ENCODE results near the gene TCHHL1.

TCHHL1 gene

DNA sequence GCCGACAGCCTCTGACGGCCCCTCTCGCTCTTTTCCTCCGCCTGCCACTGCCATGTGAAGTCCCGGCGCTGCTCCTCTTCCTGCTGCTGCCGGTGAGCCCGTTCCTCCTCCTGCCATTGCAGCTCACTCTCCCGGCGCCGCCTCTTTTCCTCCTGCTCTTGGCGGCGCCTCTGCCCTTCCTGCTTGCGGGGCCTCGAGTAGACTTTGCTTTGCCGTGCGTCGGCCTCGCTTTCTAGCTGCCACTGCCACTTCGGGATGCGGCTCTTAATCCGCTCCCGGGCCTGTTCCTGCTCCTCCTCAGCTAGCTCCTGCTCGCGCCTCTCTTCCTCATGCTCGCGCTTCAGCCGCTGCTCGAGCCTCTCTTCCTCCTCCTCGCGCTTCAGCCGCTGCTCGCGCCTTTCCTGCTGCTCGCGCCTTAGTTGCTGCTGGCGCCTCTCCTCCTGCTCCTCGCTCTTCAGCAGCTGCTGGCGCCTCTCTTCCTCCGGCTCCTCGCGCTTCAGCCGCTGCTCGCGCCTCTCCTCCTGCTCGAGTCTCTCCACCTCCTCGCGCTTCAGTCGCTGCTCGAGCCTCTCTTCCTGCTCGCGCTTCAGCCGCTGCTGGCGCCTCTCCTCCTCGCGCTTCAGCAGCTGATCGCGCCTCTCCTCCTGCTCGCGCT, 22.1 kb upstream of the TCHHL1 start:
- Histone ChIP-seq H3K4me1 (ENCODE audit: control insufficient read depth in 1 of 2, insufficient read depth in 2 of 2, low read length in 2 of 2) (peaks cover 3 to 43% of the 10 kb centered on the region in 2 donors), H3K36me3 (ENCODE audit: control insufficient read depth in 1 of 2, insufficient read depth in 2 of 2, low read length in 2 of 2) (no peaks in the 10 kb centered on the region), H3K9me3 (ENCODE audit: control insufficient read depth in 1 of 2, low read length in 2 of 2) (peaks cover 5 to 10% of the 10 kb centered on the region in 2 donors), H3K27me3 (ENCODE audit: low read depth, low read length) (peaks cover 66% of the 10 kb centered on the region), H3K27ac (ENCODE audit: low read length) (no peak overlapping the region), H3K4me3 (ENCODE audit: low read depth in 1 of 2, low read length in 2 of 2) (peak overlapping the region; percentile 52 to 76)

DNA sequence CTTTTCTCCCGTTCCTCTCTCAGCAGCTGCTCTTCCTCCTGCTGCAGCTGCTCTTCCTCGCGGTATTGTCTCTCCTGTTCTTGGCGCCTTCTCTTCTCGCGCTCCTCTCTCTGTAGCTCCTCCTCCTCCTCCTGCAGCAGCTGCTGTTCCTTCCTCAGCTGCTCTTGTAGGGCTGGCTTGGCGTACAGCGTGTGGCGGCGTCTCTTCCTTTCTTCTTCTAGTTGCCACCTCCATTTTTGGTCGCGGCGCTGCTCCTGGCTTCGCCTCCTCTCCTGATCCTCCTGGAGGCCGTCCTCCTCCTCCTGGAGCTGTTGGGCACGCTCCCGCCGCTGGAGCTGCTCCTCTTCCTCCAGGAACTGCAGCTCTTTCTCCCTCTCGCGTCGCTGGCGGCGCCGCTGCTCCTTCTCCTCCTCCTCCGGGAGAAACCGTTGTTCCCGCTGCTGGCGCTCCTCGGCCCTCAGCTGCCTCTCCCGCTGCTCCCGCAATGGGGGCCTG, 21.5 kb upstream of the TCHHL1 start:
- peaks cover 5 to 10% of the 10 kb centered on the region in 2 donors for H3K9me3 ChIP-seq (ENCODE audit: control insufficient read depth in 1 of 2, low read length in 2 of 2)
- H3K27ac ChIP-seq (ENCODE audit: low read length): no peak overlapping the region
- H3K36me3 ChIP-seq (ENCODE audit: control insufficient read depth in 1 of 2, insufficient read depth in 2 of 2, low read length in 2 of 2): no peaks in the 10 kb centered on the region
- H3K27me3 ChIP-seq (ENCODE audit: low read depth, low read length): peaks cover 70% of the 10 kb centered on the region
- peaks cover 3 to 43% of the 10 kb centered on the region in 2 donors for H3K4me1 ChIP-seq (ENCODE audit: control insufficient read depth in 1 of 2, insufficient read depth in 2 of 2, low read length in 2 of 2)
- peak overlapping the region; percentile 52 to 76 for H3K4me3 ChIP-seq (ENCODE audit: low read depth in 1 of 2, low read length in 2 of 2)

DNA sequence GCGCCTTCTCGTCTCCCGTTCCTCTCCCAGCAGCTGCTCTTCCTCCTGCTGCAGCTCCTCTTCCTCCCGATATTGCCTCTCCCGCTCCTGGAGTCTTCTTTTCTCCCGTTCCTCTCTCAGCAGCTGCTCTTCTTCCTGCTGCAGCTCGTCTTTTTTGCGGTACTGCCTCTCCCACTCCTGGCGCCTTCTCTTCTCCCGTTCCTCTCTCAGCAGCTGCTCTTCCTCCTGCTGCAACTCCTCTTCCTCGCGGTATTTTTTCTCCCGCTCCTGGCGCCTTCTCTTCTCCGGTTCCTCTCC, 21.1 kb upstream of the TCHHL1 start:
- no peak overlapping the region for H3K27ac ChIP-seq (ENCODE audit: low read length)
- peaks cover 69% of the 10 kb centered on the region for H3K27me3 ChIP-seq (ENCODE audit: low read depth, low read length)
- peaks cover 5 to 10% of the 10 kb centered on the region in 2 donors for H3K9me3 ChIP-seq (ENCODE audit: control insufficient read depth in 1 of 2, low read length in 2 of 2)
- H3K36me3 ChIP-seq (ENCODE audit: control insufficient read depth in 1 of 2, insufficient read depth in 2 of 2, low read length in 2 of 2): no peaks in the 10 kb centered on the region
- H3K4me1 ChIP-seq (ENCODE audit: control insufficient read depth in 1 of 2, insufficient read depth in 2 of 2, low read length in 2 of 2): peaks cover 3 to 43% of the 10 kb centered on the region in 2 donors
- peak overlapping the region; percentile 52 to 76 for H3K4me3 ChIP-seq (ENCODE audit: low read depth in 1 of 2, low read length in 2 of 2)

DNA sequence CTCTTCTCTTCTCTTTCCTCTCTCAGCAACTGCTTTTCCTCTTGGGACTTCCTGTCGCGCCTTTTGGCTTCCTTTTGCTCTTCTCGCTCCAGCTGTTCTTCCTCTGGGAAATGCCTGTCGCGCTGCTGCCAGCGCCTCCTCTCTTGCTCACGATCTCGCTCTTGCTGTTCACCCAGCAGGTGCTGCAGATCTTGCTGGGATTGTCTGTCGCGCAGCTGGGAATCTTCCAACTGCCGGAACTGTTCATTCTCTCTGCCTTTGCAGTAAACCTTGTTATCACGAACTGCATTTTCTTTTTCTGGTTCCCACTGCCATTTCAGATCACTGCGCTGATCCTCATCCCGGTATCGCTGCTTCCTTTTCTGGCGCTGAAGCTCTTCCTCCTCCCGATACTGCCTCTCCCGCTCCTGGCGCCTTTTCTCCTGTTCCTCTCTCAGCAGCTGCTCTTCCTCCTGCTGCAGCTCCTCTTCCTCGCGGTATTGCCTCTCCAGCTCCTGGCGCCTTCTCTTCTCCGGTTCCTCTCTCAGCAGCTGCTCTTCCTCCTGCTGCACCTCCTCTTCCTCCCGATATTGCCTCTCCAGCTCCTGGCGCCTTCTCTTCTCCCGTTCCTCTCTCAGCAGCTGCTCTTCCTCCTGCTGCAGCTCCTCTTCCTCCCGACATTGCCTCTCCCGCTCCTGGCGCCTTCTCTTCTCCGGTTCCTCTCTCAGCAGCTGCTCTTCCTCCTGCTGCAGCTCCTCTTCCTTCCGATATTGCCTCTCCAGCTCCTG, 20.6 kb upstream of the TCHHL1 start:
- Histone ChIP-seq H3K27ac (ENCODE audit: low read length) (no peak overlapping the region), H3K27me3 (ENCODE audit: low read depth, low read length) (peaks cover 70% of the 10 kb centered on the region), H3K4me3 (ENCODE audit: low read depth in 1 of 2, low read length in 2 of 2) (peak overlapping the region in 1 of 2 donors; percentile 76), H3K9me3 (ENCODE audit: control insufficient read depth in 1 of 2, low read length in 2 of 2) (peaks cover 5 to 10% of the 10 kb centered on the region in 2 donors), H3K4me1 (ENCODE audit: control insufficient read depth in 1 of 2, insufficient read depth in 2 of 2, low read length in 2 of 2) (peaks cover 3 to 43% of the 10 kb centered on the region in 2 donors), H3K36me3 (ENCODE audit: control insufficient read depth in 1 of 2, insufficient read depth in 2 of 2, low read length in 2 of 2) (no peaks in the 10 kb centered on the region)

DNA sequence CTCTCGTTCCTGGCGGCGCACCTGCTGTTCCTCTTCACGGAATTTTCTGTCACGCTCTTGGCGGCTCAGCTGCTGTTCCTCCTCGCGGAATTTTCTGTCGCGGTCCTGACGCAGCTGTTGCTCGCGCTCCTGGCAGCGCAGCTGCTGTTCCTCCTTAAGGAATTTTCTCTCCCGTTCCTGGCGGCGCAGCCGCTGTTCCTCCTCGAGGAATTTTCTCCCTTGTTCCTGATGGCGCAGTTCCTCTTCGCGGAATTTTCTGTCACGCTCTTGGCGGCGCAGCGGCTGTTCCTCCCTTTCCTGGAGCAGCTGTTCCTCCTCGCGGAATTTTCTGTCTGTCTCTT, 20.0 kb upstream of the TCHHL1 start:
- peaks cover 3 to 43% of the 10 kb centered on the region in 2 donors for H3K4me1 ChIP-seq (ENCODE audit: control insufficient read depth in 1 of 2, insufficient read depth in 2 of 2, low read length in 2 of 2)
- no peaks in the 10 kb centered on the region for H3K36me3 ChIP-seq (ENCODE audit: control insufficient read depth in 1 of 2, insufficient read depth in 2 of 2, low read length in 2 of 2)
- H3K4me3 ChIP-seq (ENCODE audit: low read depth in 1 of 2, low read length in 2 of 2): peak overlapping the region in 1 of 2 donors; percentile 76
- H3K27me3 ChIP-seq (ENCODE audit: low read depth, low read length): peaks cover 68% of the 10 kb centered on the region
- peaks cover 5 to 10% of the 10 kb centered on the region in 2 donors for H3K9me3 ChIP-seq (ENCODE audit: control insufficient read depth in 1 of 2, low read length in 2 of 2)
- no peak overlapping the region for H3K27ac ChIP-seq (ENCODE audit: low read length)

DNA sequence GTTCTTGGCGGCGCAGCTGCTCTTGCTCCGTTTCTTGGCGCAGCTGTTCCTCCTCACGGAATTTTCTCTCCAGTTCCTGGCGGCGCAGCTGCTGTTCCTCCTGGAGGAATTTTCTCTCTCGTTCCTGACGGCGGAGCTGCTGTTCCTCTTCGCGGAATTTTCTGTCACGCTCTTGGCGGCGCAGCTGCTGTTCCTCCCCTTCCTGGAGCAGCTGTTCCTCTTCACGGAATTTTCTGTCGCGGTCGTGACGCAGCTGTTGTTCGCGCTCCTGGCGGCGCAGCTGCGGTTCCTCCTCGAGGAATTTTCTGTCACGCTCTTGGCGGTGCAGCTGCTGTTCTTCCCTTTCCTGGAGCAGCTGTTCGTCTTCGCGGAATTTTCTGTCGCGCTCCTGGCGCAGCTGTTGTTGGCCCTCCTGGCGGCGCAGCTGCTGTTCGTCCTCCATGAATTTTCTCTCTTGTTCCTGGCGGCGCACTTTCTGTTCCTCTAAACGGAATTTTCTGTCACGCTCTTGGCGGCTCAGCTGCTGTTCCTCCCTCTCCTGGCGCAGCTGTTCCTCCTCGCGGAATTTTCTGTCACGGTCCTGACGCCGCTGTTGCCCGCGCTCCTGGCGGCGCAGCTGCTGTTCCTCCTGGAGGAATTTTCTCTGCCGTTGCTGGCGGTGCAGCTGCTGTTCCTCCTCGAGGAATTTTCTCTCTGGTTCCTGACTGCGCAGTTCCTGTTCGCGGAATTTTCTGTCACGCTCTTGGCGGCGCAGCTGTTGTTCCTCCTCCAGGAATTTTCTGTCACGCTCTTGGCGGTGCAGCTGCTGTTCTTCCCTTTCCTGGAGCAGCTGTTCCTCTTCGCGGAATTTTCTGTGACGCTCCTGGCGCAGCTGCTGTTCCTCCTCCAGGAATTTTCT, 19.4 kb upstream of the TCHHL1 start:
- Histone ChIP-seq H3K9me3 (ENCODE audit: control insufficient read depth in 1 of 2, low read length in 2 of 2) (peaks cover 5 to 10% of the 10 kb centered on the region in 2 donors), H3K27me3 (ENCODE audit: low read depth, low read length) (peaks cover 61% of the 10 kb centered on the region), H3K4me1 (ENCODE audit: control insufficient read depth in 1 of 2, insufficient read depth in 2 of 2, low read length in 2 of 2) (peaks cover 3 to 43% of the 10 kb centered on the region in 2 donors), H3K4me3 (ENCODE audit: low read depth in 1 of 2, low read length in 2 of 2) (peak overlapping the region; percentile 26 to 76), H3K27ac (ENCODE audit: low read length) (no peak overlapping the region), H3K36me3 (ENCODE audit: control insufficient read depth in 1 of 2, insufficient read depth in 2 of 2, low read length in 2 of 2) (no peaks in the 10 kb centered on the region)

DNA sequence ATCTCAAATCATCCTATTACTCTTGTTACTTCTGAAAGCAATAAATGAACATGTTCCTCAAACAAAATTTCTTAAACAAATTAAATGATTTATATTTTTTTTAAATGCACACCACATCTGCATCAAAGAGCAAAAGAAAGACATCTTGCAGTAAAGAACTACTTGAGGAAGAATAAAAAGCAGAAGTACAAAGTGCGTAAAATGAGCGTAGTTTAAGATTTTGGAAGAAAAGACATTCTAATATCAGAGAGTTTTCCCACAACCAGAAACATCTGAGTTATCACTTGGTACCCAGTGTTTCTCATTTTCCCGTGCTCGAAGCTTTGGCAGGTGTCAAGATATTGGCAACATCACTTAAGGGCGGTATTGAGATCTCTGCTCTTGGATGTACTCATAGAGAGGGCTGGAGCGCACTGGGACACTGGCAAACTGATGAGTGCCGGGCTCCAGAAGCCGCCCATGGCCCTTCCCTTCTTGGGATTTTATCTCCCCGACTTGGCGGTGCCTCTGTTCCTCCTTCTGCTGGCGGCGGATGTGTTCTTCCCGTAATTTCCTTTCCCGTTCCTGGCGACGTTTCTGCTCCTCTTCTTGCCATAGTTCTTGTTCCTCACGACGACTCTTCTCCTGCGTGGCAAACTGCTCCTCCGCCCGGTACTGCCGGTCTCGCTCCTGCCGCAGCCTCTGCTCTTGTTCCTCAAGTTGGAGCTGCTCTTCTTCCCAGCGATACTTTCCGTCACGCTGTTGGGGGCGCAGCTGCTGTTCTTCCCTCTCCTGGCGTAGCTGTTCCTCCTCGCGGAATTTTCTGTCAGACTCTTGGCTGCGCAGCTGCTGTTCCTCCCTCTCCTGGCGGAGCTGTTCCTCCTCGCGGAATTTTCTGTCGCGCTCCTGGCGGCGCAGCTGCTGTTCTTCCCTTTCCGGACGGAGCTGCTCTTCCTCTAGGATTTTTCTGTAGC, 18.4 kb upstream of the TCHHL1 start:
- H3K4me3 ChIP-seq (ENCODE audit: low read depth in 1 of 2, low read length in 2 of 2): peak overlapping the region; percentile 26 to 76
- H3K27ac ChIP-seq (ENCODE audit: low read length): no peak overlapping the region

DNA sequence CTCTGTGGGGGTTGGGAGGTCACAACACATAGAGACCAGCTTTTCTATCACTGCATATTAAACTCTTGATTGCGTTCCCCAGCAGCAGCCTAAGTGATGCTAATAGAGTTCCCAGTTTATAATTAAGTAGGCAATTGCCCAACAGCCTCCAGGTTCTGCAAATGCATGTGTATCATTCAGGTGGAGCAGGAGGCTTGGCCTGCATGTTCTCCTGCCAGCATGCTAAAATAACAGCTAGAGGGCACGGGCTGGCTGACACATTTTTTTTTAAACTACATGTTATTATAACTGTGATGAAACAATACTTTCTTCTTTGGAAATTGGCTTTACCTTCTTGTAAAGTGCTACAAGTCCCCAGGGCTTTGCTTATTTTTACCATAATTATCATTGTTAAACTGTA, 16.0 kb upstream of the TCHHL1 start:
- H3K4me1 ChIP-seq (ENCODE audit: control insufficient read depth in 1 of 2, insufficient read depth in 2 of 2, low read length in 2 of 2): peaks cover 0 to 12% of the 10 kb centered on the region in 2 donors
- no peak overlapping the region for H3K4me3 ChIP-seq (ENCODE audit: low read depth in 1 of 2, low read length in 2 of 2)
- no peaks in the 10 kb centered on the region for H3K36me3 ChIP-seq (ENCODE audit: control insufficient read depth in 1 of 2, insufficient read depth in 2 of 2, low read length in 2 of 2)
- peaks cover 46% of the 10 kb centered on the region for H3K27me3 ChIP-seq (ENCODE audit: low read depth, low read length)
- H3K27ac ChIP-seq (ENCODE audit: low read length): no peak overlapping the region
- peaks cover 5 to 10% of the 10 kb centered on the region in 2 donors for H3K9me3 ChIP-seq (ENCODE audit: control insufficient read depth in 1 of 2, low read length in 2 of 2)

More for the DNA sequence above, 18.4 kb upstream of the TCHHL1 start:
- H3K27me3 ChIP-seq (ENCODE audit: low read depth, low read length): peaks cover 54% of the 10 kb centered on the region
- H3K9me3 ChIP-seq (ENCODE audit: control insufficient read depth in 1 of 2, low read length in 2 of 2): peaks cover 5 to 10% of the 10 kb centered on the region in 2 donors
- H3K36me3 ChIP-seq (ENCODE audit: control insufficient read depth in 1 of 2, insufficient read depth in 2 of 2, low read length in 2 of 2): no peaks in the 10 kb centered on the region
- peaks cover 3 to 37% of the 10 kb centered on the region in 2 donors for H3K4me1 ChIP-seq (ENCODE audit: control insufficient read depth in 1 of 2, insufficient read depth in 2 of 2, low read length in 2 of 2)

DNA sequence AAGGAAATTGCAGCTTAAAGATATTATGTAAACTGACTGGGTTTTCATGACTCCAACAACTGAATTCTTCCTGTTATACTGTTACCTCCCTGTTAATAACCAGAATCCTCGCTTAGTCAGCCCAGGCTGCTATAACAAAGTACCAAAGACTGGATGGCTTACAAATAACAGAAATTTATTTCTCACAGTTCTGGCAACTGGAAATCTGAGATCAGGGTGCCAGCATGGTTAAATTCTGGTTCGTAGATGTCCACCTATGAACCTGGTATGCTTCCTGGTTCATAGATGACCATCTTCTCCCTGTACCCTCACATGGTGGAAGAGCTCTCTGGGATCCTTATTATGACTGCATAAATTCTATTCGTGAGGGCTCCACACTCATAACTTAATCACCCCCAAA, 8.1 kb upstream of the TCHHL1 start:
- Histone ChIP-seq H3K27ac (ENCODE audit: low read length) (no peak overlapping the region), H3K4me1 (ENCODE audit: control insufficient read depth in 1 of 2, insufficient read depth in 2 of 2, low read length in 2 of 2) (no peaks in the 10 kb centered on the region), H3K4me3 (ENCODE audit: low read depth in 1 of 2, low read length in 2 of 2) (no peak overlapping the region), H3K36me3 (ENCODE audit: control insufficient read depth in 1 of 2, insufficient read depth in 2 of 2, low read length in 2 of 2) (no peaks in the 10 kb centered on the region), H3K27me3 (ENCODE audit: low read depth, low read length) (no peaks in the 10 kb centered on the region), H3K9me3 (ENCODE audit: control insufficient read depth in 1 of 2, low read length in 2 of 2) (peaks cover 8 to 18% of the 10 kb centered on the region in 2 donors)

DNA sequence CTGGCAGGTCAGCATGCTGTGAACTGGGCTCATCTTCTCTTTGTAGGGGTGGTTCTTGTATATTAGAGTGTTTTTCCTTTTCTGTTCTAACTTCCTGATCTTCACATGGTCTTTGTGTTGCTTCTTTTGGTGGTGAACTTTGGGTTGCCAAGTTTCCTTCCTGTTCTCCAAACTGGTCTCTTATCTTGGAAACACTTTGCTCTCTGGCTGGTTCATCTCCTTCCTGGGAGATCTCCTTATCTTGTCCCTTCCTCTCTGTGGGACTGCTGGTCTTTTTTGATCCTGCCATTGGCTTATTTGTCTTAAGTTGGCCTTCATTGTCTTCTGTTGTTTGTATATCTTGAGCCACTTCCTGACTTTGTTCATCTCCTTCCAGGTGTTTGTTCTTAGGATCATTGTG, 2.1 kb downstream of the TCHHL1 start:
- Histone ChIP-seq H3K36me3 (ENCODE audit: control insufficient read depth in 1 of 2, insufficient read depth in 2 of 2, low read length in 2 of 2) (no peaks in the 10 kb centered on the region), H3K9me3 (ENCODE audit: control insufficient read depth in 1 of 2, low read length in 2 of 2) (no peaks in the 10 kb centered on the region), H3K4me3 (ENCODE audit: low read depth in 1 of 2, low read length in 2 of 2) (no peak overlapping the region), H3K4me1 (ENCODE audit: control insufficient read depth in 1 of 2, insufficient read depth in 2 of 2, low read length in 2 of 2) (no peaks in the 10 kb centered on the region), H3K27ac (ENCODE audit: low read length) (no peak overlapping the region), H3K27me3 (ENCODE audit: low read depth, low read length) (no peaks in the 10 kb centered on the region)
